ENCODE results near the gene ACRBP.
"Not testable (repeated sequence)": the region's sequence is repeated elsewhere in the genome, so short reads cannot be mapped to it uniquely, and the experiment has no call there.

Gene ACRBP

DNA sequence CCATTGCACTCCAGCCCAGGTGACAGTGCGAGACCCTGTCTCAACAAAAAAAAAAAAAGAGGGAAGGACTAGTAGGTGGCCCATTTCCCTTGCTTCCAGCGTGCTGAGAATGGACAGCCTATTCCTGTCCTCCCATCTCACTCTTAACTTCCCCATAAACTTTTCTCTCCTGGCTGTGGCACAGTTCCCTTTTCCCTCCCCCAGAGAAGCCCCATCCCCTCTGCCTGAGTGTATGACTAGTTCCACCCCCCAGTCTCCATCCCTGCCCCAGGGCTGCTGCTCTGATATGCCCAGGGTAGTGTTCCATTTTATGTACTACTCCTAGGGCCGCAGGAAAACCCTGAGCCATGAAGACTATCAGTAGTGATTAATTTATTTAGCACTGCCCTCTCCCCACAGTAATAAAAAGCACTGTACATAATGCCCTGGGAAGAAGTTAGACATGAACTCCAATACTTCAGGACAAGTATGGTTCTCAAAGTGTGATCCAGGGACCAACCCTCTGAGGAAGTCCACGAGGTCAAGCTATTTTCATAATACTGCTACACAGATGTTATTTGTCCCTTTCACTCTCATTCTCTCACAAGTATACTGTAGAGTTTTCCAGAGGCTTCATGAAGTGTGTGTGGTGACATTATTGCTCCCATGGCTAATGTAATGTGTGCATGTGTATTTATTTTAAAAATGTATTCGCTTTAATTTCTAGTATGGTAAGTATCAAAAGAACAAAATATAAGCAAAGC, 28.6 kb downstream of the ACRBP start:
- in situ Hi-C loops (cut with HindIII; ENCODE audit: low sequenced_read_pairs) = no loop called here

DNA sequence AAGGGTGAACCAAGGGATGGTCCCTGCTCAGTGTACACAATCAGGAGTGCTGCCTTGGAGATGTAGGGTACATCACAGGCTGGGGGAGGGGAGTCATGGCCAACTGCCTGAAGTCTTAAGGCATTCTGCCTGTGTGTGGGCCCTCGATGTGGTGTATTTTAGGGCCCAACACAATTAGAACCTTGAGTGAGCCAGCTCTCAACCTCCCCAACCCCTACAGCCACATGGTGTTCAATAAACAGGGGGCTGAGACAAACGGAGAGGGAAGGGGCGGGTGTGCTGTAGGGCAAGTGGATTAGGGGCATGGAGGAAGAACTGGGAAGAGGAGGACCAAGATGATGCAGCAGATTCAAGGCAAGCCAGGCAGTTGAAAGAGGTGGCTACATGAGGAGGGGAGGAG, 31.4 kb downstream of the ACRBP start:
- in situ Hi-C loops (cut with HindIII; ENCODE audit: low sequenced_read_pairs) = no loop called here

DNA sequence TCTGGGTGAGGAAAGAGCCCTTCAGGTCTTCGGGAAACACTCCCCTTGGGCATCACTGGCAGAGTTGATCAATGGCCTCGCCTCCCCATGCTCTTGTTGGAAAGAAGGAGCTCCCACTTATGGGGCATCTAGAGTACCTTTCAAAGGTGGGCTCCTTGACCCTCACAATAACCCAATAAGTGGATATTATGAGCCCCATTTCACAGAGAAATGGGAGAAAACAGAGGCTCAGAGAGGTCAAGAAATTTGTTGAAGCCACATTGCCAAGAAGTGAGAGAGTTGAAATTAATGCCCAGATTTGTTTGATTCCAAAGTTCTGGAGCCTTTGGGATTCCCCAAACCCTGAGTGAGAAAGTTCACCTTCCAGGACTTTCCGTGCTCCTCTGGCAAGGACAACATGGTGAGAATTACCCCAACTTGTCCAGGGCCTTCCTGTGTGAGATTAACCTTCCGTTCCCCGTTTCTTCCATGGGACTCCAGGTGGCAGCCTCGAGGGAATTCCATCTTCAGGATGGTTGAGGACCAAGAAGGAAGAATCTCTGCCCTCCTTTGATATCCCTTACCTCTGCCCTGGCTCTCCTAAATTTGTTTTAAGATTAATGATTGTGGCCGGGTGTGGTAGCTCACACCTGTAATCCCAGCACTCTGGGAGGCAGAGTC, 32.6 kb downstream of the ACRBP start:
- in situ Hi-C loops (cut with HindIII; ENCODE audit: low sequenced_read_pairs) = no loop called here

DNA sequence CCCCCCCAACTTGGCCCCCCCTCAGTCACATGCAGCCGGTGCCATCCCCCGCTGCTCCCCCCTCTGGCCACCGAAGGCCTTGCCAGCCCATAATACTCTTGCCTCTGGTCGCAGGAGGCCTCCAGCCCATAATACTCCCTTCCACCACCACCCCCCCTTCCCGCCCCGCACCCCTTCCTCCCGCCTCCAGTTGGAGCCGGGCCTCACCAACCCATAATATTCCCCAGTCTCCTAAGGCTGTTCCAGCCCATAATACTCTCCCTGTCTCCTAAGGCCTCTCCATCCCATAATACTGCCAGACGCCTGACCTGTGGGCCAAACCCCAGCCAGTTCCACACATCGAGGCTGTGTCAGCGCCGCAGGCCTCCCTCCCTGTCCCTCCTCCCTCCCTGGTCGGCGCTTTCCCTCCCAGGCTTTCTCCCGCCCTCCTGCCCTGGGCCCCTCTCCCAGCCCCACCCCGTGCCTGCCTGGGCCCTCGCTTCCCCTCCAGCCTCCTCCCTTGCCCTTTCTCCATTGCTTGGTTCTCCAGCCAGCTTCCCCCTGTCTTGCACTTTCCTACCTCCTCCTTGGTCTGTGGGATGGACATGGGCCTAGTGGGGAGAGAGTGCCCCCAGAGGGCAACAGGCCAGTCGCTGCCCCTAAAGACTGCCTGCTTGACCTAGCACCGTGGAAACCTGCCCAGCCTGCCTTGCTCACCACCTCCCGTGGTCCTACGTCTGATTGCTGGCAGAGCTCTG, 33.3 kb downstream of the ACRBP start:
- in situ Hi-C loops (cut with HindIII; ENCODE audit: low sequenced_read_pairs) = no loop called here

DNA sequence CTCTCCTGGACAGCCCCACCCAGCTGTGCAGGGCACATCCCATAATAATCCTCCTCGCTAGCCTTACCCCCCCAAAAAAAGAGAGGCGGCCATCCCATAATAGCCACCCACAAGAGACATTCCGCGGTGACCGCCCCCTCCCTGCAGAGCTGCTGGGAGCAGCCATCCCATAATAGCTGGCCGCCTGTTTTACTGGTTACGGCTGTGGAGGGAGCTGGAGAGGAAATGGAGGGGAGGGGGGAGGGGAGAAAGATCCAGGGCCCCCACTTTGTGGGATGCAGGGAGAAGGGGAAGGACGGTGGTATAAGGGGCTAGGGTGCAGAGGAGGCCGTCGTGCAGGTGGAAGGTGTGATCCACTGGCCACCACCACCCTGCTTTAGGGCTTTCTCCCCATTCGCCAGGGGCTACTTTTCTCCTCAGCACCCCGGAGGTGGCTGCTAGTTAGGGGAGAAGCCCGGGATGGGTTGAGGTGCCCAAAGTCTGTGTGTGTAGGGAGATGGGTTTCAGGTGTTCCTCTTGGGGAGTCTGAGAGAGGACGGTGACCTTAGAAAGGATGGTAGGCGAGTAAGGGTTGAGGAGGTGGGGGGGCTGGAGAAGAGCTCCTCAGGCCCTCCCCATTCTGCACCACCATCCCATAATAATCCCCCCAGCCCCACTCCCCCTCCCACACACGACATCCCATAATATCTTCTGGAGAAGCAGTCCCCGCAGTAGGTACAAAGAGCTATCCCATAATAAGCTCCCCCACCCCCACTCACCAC, 34.0 kb downstream of the ACRBP start:
- in situ Hi-C loops (cut with HindIII; ENCODE audit: low sequenced_read_pairs) = no loop called here

- in situ Hi-C loops (cut with HindIII; ENCODE audit: low sequenced_read_pairs) = no loop called here
Observed at GRCh38 chr12:6612652-6613014, 34.6 kb downstream of the ACRBP start.

- in situ Hi-C loops (cut with HindIII; ENCODE audit: low sequenced_read_pairs) = no loop called here
Observed at GRCh38 chr12:6612247-6612646, 35.0 kb downstream of the ACRBP start.

DNA sequence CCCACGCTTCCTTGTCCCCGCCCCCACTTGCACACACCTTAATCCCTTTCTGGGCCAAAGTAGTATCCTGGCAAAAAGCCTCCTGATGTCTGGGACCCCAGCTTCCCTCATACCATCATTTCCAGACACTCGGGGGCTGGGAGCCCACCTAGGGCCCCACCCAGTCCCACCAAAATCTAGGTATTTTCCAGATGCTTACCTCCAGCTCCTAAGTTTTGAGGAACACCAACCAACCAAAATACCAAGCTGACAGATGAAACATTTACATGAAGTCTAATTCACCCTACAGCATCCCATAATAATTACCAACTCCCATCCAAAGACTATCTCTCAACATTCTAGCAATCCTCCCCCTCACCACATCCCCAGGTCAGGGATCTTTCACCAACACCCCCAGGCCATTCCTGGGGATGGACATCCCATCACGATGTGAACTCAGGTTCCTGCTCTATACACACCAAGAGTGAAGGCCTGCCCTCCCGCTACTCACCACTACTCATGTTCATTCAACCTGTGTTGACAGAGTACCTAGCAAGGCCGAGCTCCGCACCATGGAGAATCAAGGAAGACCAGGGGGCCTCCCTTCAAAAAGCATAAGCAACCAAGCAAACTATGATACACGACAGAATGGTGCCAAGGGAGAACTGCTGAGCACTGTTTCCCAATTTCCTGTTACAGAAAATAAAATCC, 38.5 kb downstream of the ACRBP start:
- in situ Hi-C loops (cut with HindIII; ENCODE audit: low sequenced_read_pairs) = no loop called here

GRCh38 chr12:6607751-6608591, 39.3 kb downstream of the ACRBP start:
- in situ Hi-C loops (cut with HindIII; ENCODE audit: low sequenced_read_pairs) = no loop called here

DNA sequence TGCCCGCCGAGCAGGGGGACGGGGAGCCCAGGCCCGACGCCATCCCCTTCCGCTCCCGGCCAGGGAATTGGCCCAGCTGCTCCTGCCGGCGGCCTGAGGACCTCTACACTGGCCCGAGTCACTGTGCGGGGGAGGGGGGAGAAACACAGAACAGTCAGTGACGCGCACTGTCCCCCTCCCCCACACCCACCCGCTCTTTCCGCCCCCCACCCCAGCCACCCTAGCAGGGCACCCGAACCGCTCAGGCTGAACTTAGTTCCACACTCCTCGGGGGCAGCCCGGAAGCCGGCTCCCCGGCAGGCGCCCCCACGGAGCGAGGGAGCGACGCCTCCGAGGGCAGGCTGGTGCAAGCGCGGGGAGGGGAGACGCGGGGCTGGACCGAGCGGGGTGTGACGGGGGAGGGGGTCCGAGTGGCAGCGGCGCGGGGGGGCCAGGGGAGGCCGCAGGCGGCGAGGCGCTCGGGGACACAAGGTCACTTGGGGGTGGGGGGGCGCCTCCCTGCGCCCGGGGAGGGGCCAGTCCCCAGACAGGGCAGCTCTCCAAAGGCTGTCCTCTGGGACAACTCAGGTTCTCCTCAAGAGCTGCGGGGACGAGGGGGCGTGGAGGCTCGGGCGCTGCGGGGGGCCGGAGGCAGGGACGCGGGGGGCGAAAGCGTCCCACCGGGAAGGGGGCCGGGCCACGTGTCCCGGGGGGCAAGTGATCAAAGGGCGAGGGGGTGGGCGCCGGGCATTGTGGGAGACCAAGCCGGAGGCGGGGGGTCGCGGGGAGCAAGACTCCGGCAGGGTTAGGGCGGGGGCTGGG, 40.7 kb downstream of the ACRBP start:
- in situ Hi-C loops (cut with HindIII; ENCODE audit: low sequenced_read_pairs) = no loop called here

DNA sequence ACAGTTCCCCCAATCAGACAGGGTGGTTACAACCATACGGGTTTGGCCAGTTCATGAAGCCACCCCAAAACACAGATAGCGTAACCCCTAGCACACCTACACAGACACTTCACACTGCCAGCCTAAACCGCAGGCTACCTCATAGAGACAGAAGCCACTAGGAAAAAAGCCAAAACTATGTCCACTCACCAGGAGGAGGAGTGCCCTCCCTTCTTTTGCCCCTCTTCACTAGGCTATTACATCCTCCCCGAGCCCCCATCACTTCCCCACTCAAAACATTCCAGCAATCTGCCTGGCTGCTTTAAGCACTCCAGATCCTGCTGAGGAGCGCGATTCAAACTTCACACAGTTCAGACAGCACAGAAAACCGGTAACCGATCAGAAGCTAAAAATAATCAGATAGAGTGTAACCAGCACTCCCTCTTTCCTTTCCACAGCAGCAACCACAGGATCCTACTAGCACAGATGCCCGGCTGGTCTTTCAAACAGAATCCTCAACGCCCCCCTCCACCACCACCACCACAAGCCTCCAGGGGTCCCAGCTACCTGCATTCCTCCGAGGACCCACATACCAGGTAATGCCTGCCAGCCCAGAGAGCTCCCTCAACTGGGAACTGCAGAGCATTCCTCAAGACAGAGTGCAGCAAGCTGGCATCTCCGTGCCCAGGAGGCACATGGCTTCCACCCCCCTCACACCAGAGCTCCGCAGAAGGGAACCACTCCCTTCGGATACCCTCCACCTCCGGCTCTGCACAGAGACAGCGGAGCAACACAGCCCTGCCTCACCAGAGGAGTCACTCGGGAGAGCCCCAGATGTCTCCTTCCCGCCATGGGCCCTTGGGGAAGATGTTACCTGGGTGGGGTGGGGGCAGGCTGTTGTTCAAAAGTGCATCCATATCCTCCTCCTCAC, 41.6 kb downstream of the ACRBP start:
- in situ Hi-C loops (cut with HindIII; ENCODE audit: low sequenced_read_pairs) = no loop called here

DNA sequence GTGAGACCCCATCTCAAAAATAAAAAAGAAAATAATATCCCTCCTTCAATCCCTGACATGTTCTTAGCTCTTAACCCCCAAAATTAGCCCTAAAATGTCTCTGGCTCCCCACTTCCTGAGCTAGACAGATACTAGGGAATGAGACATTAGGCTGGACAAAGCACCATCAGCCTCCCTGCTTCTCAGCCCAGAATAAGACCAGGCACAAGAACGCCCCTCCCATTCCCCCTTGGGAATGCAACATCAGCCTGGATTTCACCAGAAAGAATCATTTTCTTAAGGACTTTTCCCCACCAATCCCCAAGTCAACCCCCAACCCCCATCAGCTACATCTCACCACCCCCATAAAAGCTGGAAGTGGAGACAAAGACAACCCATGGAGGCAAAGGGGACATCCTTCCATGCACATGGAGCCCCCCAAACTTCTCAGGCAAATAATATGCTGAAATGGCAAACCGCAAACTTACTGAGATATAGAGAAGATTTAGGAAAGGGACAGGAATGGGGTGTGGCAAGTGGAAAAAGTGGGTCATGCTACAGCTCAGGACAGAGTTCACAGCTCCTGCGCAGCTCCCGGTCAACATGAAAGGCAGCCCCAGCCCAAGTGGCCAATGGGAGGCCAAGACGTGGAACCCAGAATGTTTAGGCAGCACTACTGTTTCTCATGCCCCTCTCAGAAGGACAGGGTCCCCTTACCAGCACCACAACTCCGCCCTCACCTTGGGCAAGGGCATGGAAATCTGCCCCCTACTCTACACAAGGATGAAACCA, 42.8 kb downstream of the ACRBP start:
- in situ Hi-C loops (cut with HindIII; ENCODE audit: low sequenced_read_pairs) = no loop called here

- in situ Hi-C loops (cut with HindIII; ENCODE audit: low sequenced_read_pairs) = no loop called here
Observed at GRCh38 chr12:6603095-6603567, 44.1 kb downstream of the ACRBP start.

DNA sequence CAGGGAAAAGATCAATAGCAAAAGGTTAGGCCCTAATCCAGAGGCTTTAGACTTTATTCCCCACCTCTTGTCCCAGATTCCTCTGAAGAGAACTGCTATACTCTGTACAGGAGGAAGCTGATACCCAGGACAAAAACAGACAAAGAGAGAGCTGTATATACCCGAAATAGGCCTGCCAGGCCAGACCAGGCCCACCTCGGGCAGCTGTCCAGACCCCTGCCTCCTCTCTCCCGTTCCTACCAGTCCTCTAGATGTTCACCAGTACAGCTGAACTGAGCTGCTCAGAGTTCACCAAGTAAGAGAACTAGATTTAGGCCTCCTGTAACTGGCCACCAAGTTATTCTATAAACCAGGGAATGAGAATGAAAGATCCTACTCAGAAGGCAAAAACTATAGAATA, 44.7 kb downstream of the ACRBP start:
- in situ Hi-C loops (cut with HindIII; ENCODE audit: low sequenced_read_pairs) = no loop called here

GRCh38 chr12:6595673-6596072, 51.6 kb downstream of the ACRBP start:
- in situ Hi-C loops (cut with HindIII; ENCODE audit: low sequenced_read_pairs) = not testable (repeated sequence)

- in situ Hi-C loops (cut with HindIII; ENCODE audit: low sequenced_read_pairs) = no loop called here
Observed at GRCh38 chr12:6592087-6592486, 55.1 kb downstream of the ACRBP start.

Data from DLD1 (cell line).